Measurements from ENCODE around the gene PTPN21.

GRCh38 chr14:88490168-88490567, 64.6 kb downstream of the PTPN21 start:
- TF ChIP-seq POLR2AphosphoS5 (IDR thresholded peaks at IDR 0.05; ENCODE audit: low read depth, low read length) (no peak), POLR2A (IDR thresholded peaks at IDR 0.05; ENCODE audit: low read depth, low read length) (no peak), TAF1 (IDR thresholded peaks at IDR 0.05; ENCODE audit: low read depth, low read length) (no peak), POU2F2 (IDR thresholded peaks at IDR 0.05; ENCODE audit: low read depth, low read length) (no peak), SPI1 (IDR thresholded peaks at IDR 0.05; ENCODE audit: low read depth, low read length) (no peak)
